DOHH2 (cell line): ENCODE results near the gene GPR4.

Experiments
- H3F3A ChIP-seq: fragments of 200-600 bp; sonication (generic), shearing (Covaris generic); 2 replicates; pipeline ENCODE4 v1.6.0; 2016; ENCODE audit warnings: antibody characterized with exemption, mild to moderate bottlenecking; ENCODE audit not compliant: control insufficient read depth, insufficient read depth
- H3K27ac ChIP-seq: fragments of 200-600 bp; sonication (generic); 2 replicates; pipeline ENCODE4 v1.5.1; 2014; ENCODE audit warnings: low read depth, mild to moderate bottlenecking, low read length, moderate library complexity
- H3K27me3 ChIP-seq: fragments of 200-600 bp; sonication (generic); 2 replicates; pipeline ENCODE4 v1.6.1; 2014; ENCODE audit warnings: mild to moderate bottlenecking, low read length, mixed read lengths; ENCODE audit not compliant: control insufficient read depth
- H3K36me3 ChIP-seq: fragments of 200-600 bp; sonication (generic); 2 replicates; pipeline ENCODE4 v1.6.1; 2014; ENCODE audit warnings: mild to moderate bottlenecking, low read length, moderate library complexity, mixed read lengths; ENCODE audit not compliant: control insufficient read depth
- H3K4me1 ChIP-seq: fragments of 200-600 bp; sonication (generic); 2 replicates; pipeline ENCODE4 v1.6.1; 2014; ENCODE audit warnings: mild to moderate bottlenecking, low read length, mixed read lengths; ENCODE audit not compliant: control insufficient read depth
- H3K4me2 ChIP-seq: fragments of 200-600 bp; sonication (generic); 2 replicates; pipeline ENCODE4 v1.6.0; 2014; ENCODE audit warnings: mild to moderate bottlenecking, low read length, moderate library complexity
- H3K4me3 ChIP-seq: fragments of 200-600 bp; sonication (generic); 2 replicates; pipeline ENCODE4 v1.5.1; 2014; ENCODE audit warnings: mild to moderate bottlenecking, low read length, mixed read lengths
- H3K79me2 ChIP-seq: fragments of 200-600 bp; sonication (generic); 2 replicates; pipeline ENCODE4 v1.6.1; 2014; ENCODE audit warnings: mild to moderate bottlenecking, low read length, mixed read lengths; ENCODE audit not compliant: control insufficient read depth
- H3K9me2 ChIP-seq: fragments of 200-600 bp; sonication (generic); replicated peaks from 2 replicates; pipeline ENCODE4 v1.6.1; 2014; ENCODE audit warnings: mild to moderate bottlenecking, low read length, mixed read lengths; ENCODE audit not compliant: control insufficient read depth
- H3K9me3 ChIP-seq: fragments of 200-600 bp; sonication (generic); 2 replicates; pipeline ENCODE4 v1.6.1; 2014; ENCODE audit warnings: antibody characterized with exemption, low read length, mixed read lengths; ENCODE audit not compliant: control insufficient read depth, insufficient read depth
- H4K20me1 ChIP-seq: fragments of 200-600 bp; sonication (generic); 2 replicates; pipeline ENCODE4 v1.6.0; 2014; ENCODE audit warnings: low read depth, mild to moderate bottlenecking, antibody characterized with exemption, low read length, moderate library complexity; ENCODE audit not compliant: control insufficient read depth, insufficient read depth
- EZH2phosphoT487 ChIP-seq: fragments of 200-600 bp; sonication (generic); IDR thresholded peaks from 2 replicates; pipeline ENCODE4 v1.6.1; 2017; ENCODE audit warnings: borderline replicate concordance, mild to moderate bottlenecking, antibody characterized with exemption, low read length, moderate library complexity, mixed read lengths
- TF ChIP-seq, protein P1 (sequence below): fragments of 200-600 bp; sonication (generic); IDR thresholded peaks from one replicate; pipeline ENCODE4 v1.5.1; 2014; ENCODE audit warnings: antibody characterized with exemption, mild to moderate bottlenecking, low read depth, low read length; ENCODE audit not compliant: poor library complexity, severe bottlenecking

GPR4 gene

GRCh38 chr19:45601524-45602374 is at the start of gene GPR4:
TSS of gene GPR4 (minus strand) at chr19:45602212. CDS start at chr19:45591866, 10,346 bp downstream.
- Histone ChIP-seq H4K20me1 (no peaks in the 10 kb centered on the region; the same call in 1 of the 2 replicates), H3K4me1 (peaks cover 28% of the 10 kb centered on the region), H3K4me2 (no peak within 1 kb of the TSS), H3K27ac (no peak within 1 kb of the TSS), H3F3A (no peaks in the 10 kb centered on the region), H3K9me3 (no peaks in the 10 kb centered on the region), H3K36me3 (no peaks in the 10 kb centered on the region), H3K79me2 (no peaks in the 10 kb centered on the region), H3K4me3 (no peak within 1 kb of the TSS), H3K27me3 (peaks cover 58% of the 10 kb centered on the region), H3K9me2 (no peaks in the 10 kb centered on the region)
- TF ChIP-seq EZH2phosphoT487 = no peak; the same call in 1 of the 2 replicates
- TF ChIP-seq, protein P1, sequence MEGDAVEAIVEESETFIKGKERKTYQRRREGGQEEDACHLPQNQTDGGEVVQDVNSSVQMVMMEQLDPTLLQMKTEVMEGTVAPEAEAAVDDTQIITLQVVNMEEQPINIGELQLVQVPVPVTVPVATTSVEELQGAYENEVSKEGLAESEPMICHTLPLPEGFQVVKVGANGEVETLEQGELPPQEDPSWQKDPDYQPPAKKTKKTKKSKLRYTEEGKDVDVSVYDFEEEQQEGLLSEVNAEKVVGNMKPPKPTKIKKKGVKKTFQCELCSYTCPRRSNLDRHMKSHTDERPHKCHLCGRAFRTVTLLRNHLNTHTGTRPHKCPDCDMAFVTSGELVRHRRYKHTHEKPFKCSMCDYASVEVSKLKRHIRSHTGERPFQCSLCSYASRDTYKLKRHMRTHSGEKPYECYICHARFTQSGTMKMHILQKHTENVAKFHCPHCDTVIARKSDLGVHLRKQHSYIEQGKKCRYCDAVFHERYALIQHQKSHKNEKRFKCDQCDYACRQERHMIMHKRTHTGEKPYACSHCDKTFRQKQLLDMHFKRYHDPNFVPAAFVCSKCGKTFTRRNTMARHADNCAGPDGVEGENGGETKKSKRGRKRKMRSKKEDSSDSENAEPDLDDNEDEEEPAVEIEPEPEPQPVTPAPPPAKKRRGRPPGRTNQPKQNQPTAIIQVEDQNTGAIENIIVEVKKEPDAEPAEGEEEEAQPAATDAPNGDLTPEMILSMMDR = no peak

GRCh38 chr19:45650722-45651121 is 48.7 kb upstream of the GPR4 start:
- Histone ChIP-seq H3K4me2 (no peak overlapping the region), H4K20me1 (no peaks in the 10 kb centered on the region), H3K9me3 (no peaks in the 10 kb centered on the region), H3K79me2 (no peaks in the 10 kb centered on the region), H3K36me3 (no peaks in the 10 kb centered on the region), H3K4me1 (peaks cover 9% of the 10 kb centered on the region), H3K4me3 (no peak overlapping the region), H3K9me2 (no peaks in the 10 kb centered on the region), H3K27me3 (no peaks in the 10 kb centered on the region), H3K27ac (no peak overlapping the region), H3F3A (no peaks in the 10 kb centered on the region)
- TF ChIP-seq, protein P1 = no peak
- no peak for TF ChIP-seq EZH2phosphoT487

DNA sequence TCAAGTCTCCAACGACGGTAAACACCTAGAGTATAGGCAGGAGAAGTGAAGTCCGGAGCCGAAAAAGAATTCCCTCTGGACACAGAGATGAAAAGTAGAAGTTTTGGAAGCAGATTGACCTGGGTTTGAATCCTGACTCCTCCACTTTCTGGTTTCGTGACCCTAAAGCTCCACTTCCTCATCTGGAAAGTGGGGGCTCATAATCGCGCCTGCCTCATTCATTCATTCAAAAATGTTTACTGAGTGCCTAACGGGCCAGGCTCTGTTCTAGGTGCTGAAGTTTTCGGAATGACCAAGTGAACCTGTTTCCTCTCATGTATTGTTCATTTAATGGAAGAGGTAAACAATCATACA is 44.3 kb upstream of the GPR4 start:
- Histone ChIP-seq H3K4me3 (peak overlapping the region; percentile 71), H3K27ac (no peak overlapping the region), H3K4me1 (peaks cover 37% of the 10 kb centered on the region)

More for the DNA sequence above, 44.3 kb upstream of the GPR4 start:
- H3K9me2 ChIP-seq = no peaks in the 10 kb centered on the region
- peaks cover 18% of the 10 kb centered on the region for H3K27me3 ChIP-seq
- no peaks in the 10 kb centered on the region for H3K36me3 ChIP-seq
- peak overlapping the region; percentile 69 for H3K4me2 ChIP-seq
- H3K79me2 ChIP-seq = no peaks in the 10 kb centered on the region
- H3F3A ChIP-seq = peaks cover 16% of the 10 kb centered on the region
- TF ChIP-seq, protein P1 = no peak
- TF ChIP-seq EZH2phosphoT487 = no peak
- no peaks in the 10 kb centered on the region for H3K9me3 ChIP-seq
- H4K20me1 ChIP-seq = no peaks in the 10 kb centered on the region
